Measurements from ENCODE around the gene STOML3.

The STOML3 gene

DNA sequence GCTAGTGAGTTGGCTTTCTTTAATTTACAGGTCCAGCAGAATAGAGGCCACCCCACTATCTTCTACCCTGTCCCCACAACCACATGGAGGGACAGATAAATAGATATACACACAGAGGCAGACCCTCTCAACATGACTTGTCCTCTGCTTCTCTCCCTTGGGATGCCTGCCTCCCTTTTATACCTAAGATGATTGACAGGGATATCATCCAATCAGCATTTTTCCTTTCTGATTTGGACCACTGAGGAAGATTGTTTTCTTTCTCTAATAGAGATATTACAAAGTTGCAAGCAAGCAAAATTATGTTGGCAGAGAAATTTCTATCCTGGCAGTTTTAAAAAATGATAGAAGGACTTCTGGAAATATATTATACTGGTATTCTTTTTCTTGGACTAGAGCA is 35.8 kb downstream of the STOML3 start:
- Histone ChIP-seq H3K27me3 (ENCODE audit: control insufficient read depth in 1 of 2, insufficient read depth in 2 of 2, low read length in 2 of 2) (no peaks in the 10 kb centered on the region), H3K27ac (ENCODE audit: low read length) (no peak overlapping the region), H3K36me3 (ENCODE audit: control insufficient read depth in 2 of 2, insufficient read depth in 2 of 2, low read length in 2 of 2) (no peaks in the 10 kb centered on the region), H3K4me1 (ENCODE audit: control insufficient read depth, insufficient read depth, low read length) (no peaks in the 10 kb centered on the region), H3K9me3 (ENCODE audit: control insufficient read depth in 2 of 2, low read length in 2 of 2) (no peaks in the 10 kb centered on the region), H3K4me3 (ENCODE audit: low read length in 2 of 2) (no peak overlapping the region), H3K9ac (ENCODE audit: low read length in 2 of 2) (no peak overlapping the region)

GRCh38 chr13:38954291-38954690 is 36.3 kb downstream of the STOML3 start:
- no peak overlapping the region for H3K4me3 ChIP-seq (ENCODE audit: low read length in 2 of 2)
- H3K36me3 ChIP-seq (ENCODE audit: control insufficient read depth in 2 of 2, insufficient read depth in 2 of 2, low read length in 2 of 2): no peaks in the 10 kb centered on the region
- no peak overlapping the region for H3K9ac ChIP-seq (ENCODE audit: low read length in 2 of 2)
- H3K27ac ChIP-seq (ENCODE audit: low read length): no peak overlapping the region
- H3K9me3 ChIP-seq (ENCODE audit: control insufficient read depth in 2 of 2, low read length in 2 of 2): no peaks in the 10 kb centered on the region
- no peaks in the 10 kb centered on the region for H3K4me1 ChIP-seq (ENCODE audit: control insufficient read depth, insufficient read depth, low read length)
- H3K27me3 ChIP-seq (ENCODE audit: control insufficient read depth in 1 of 2, insufficient read depth in 2 of 2, low read length in 2 of 2): no peaks in the 10 kb centered on the region

- H3K36me3 ChIP-seq (ENCODE audit: control insufficient read depth in 2 of 2, insufficient read depth in 2 of 2, low read length in 2 of 2): no peaks in the 10 kb centered on the region
- H3K4me3 ChIP-seq (ENCODE audit: low read length in 2 of 2): no peak overlapping the region
- H3K9ac ChIP-seq (ENCODE audit: low read length in 2 of 2): no peak overlapping the region
- no peaks in the 10 kb centered on the region for H3K4me1 ChIP-seq (ENCODE audit: control insufficient read depth, insufficient read depth, low read length)
- no peak overlapping the region for H3K27ac ChIP-seq (ENCODE audit: low read length)
- no peaks in the 10 kb centered on the region for H3K9me3 ChIP-seq (ENCODE audit: control insufficient read depth in 2 of 2, low read length in 2 of 2)
- no peaks in the 10 kb centered on the region for H3K27me3 ChIP-seq (ENCODE audit: control insufficient read depth in 1 of 2, insufficient read depth in 2 of 2, low read length in 2 of 2)
Observed at GRCh38 chr13:38952827-38953226, 37.8 kb downstream of the STOML3 start.

DNA sequence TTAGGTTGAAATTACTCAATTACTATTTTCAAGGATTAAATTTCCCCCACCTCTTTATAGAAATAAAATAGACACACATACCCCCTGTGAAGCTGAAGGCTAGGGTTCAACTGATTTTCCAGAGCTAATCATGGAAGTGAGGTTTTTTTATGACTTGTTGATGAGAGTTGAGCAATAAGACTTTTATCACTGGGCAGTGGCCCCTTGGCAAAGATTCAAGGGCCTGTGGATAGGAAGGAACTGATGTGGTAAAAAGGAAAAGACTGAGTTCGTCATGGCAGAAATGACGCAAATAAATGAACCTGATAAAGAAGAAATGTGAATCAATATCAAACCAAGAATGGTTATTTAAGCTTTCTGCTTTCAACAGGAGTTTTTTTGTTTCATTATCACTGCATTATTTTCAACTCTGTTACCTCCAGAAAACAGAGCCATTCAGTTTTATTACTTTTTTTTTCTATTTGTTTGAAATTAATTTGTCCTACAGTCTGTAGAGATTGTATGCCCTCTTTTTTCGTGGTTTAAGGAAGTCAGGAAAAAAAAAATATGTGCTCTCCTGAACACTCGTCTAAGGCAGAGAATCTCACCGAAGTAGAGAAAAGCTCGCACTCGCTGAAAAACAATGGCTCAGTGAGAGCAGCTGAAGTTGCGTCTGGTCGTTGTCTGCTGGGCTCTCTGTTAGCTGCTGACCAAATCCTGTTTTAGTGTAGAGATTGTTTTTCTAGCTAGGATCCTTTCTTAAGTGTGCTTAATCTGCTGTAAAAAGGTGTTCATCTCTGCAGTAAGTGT is 38.9 kb downstream of the STOML3 start:
- H3K27ac ChIP-seq (ENCODE audit: low read length): no peak overlapping the region
- no peaks in the 10 kb centered on the region for H3K27me3 ChIP-seq (ENCODE audit: control insufficient read depth in 1 of 2, insufficient read depth in 2 of 2, low read length in 2 of 2)
- no peak overlapping the region for H3K4me3 ChIP-seq (ENCODE audit: low read length in 2 of 2)
- no peaks in the 10 kb centered on the region for H3K36me3 ChIP-seq (ENCODE audit: control insufficient read depth in 2 of 2, insufficient read depth in 2 of 2, low read length in 2 of 2)
- no peak overlapping the region for H3K9ac ChIP-seq (ENCODE audit: low read length in 2 of 2)
- H3K9me3 ChIP-seq (ENCODE audit: control insufficient read depth in 2 of 2, low read length in 2 of 2): no peaks in the 10 kb centered on the region
- H3K4me1 ChIP-seq (ENCODE audit: control insufficient read depth, insufficient read depth, low read length): no peaks in the 10 kb centered on the region

- Histone ChIP-seq H3K27ac (ENCODE audit: low read length) (no peak overlapping the region), H3K4me3 (ENCODE audit: low read length in 2 of 2) (no peak overlapping the region)
Observed at GRCh38 chr13:38950987-38951386, 39.6 kb downstream of the STOML3 start.

GRCh38 chr13:38947054-38947453 is 43.6 kb downstream of the STOML3 start:
- no peaks in the 10 kb centered on the region for H3K27me3 ChIP-seq (ENCODE audit: control insufficient read depth in 1 of 2, insufficient read depth in 2 of 2, low read length in 2 of 2)
- H3K27ac ChIP-seq (ENCODE audit: low read length): no peak overlapping the region
- H3K9me3 ChIP-seq (ENCODE audit: control insufficient read depth in 2 of 2, low read length in 2 of 2): no peaks in the 10 kb centered on the region
- H3K9ac ChIP-seq (ENCODE audit: low read length in 2 of 2): no peak overlapping the region
- no peaks in the 10 kb centered on the region for H3K36me3 ChIP-seq (ENCODE audit: control insufficient read depth in 2 of 2, insufficient read depth in 2 of 2, low read length in 2 of 2)
- no peak overlapping the region for H3K4me3 ChIP-seq (ENCODE audit: low read length in 2 of 2)
- no peaks in the 10 kb centered on the region for H3K4me1 ChIP-seq (ENCODE audit: control insufficient read depth, insufficient read depth, low read length)

More at GRCh38 chr13:38950987-38951386, 39.6 kb downstream of the STOML3 start:
- Histone ChIP-seq H3K9me3 (ENCODE audit: control insufficient read depth in 2 of 2, low read length in 2 of 2) (no peaks in the 10 kb centered on the region), H3K9ac (ENCODE audit: low read length in 2 of 2) (no peak overlapping the region), H3K36me3 (ENCODE audit: control insufficient read depth in 2 of 2, insufficient read depth in 2 of 2, low read length in 2 of 2) (no peaks in the 10 kb centered on the region), H3K4me1 (ENCODE audit: control insufficient read depth, insufficient read depth, low read length) (no peaks in the 10 kb centered on the region), H3K27me3 (ENCODE audit: control insufficient read depth in 1 of 2, insufficient read depth in 2 of 2, low read length in 2 of 2) (no peaks in the 10 kb centered on the region)

GRCh38 chr13:38944219-38944618 is 46.4 kb downstream of the STOML3 start:
- Histone ChIP-seq H3K9me3 (ENCODE audit: control insufficient read depth in 2 of 2, low read length in 2 of 2) (no peaks in the 10 kb centered on the region), H3K36me3 (ENCODE audit: control insufficient read depth in 2 of 2, insufficient read depth in 2 of 2, low read length in 2 of 2) (no peaks in the 10 kb centered on the region), H3K27me3 (ENCODE audit: control insufficient read depth in 1 of 2, insufficient read depth in 2 of 2, low read length in 2 of 2) (no peaks in the 10 kb centered on the region), H3K27ac (ENCODE audit: low read length) (no peak overlapping the region), H3K4me3 (ENCODE audit: low read length in 2 of 2) (no peak overlapping the region), H3K4me1 (ENCODE audit: control insufficient read depth, insufficient read depth, low read length) (no peaks in the 10 kb centered on the region), H3K9ac (ENCODE audit: low read length in 2 of 2) (no peak overlapping the region)

DNA sequence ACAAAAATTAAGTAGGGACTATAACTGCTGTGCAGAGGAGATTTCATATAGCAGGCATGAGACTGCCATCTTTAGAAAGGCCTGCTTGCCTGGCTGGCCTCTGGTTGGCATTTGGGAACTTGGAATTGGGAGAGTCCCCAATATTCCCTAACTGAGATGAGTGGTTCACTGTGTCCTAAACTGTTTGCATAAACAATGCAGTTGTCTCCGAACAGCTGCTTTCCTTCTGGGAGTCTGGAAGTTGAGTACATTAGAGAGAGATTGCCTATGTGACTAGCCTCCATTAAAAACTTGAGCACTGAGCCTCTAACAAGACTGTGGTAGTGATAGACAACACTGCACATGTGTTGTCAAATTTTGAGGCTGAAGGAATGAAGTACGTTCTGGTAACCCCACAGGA is 47.4 kb downstream of the STOML3 start:
- no peaks in the 10 kb centered on the region for H3K36me3 ChIP-seq (ENCODE audit: control insufficient read depth in 2 of 2, insufficient read depth in 2 of 2, low read length in 2 of 2)
- H3K4me3 ChIP-seq (ENCODE audit: low read length in 2 of 2): no peak overlapping the region
- no peaks in the 10 kb centered on the region for H3K27me3 ChIP-seq (ENCODE audit: control insufficient read depth in 1 of 2, insufficient read depth in 2 of 2, low read length in 2 of 2)
- no peaks in the 10 kb centered on the region for H3K9me3 ChIP-seq (ENCODE audit: control insufficient read depth in 2 of 2, low read length in 2 of 2)
- no peak overlapping the region for H3K27ac ChIP-seq (ENCODE audit: low read length)
- no peak overlapping the region for H3K9ac ChIP-seq (ENCODE audit: low read length in 2 of 2)
- no peaks in the 10 kb centered on the region for H3K4me1 ChIP-seq (ENCODE audit: control insufficient read depth, insufficient read depth, low read length)

GRCh38 chr13:38941353-38941945 is 49.2 kb downstream of the STOML3 start:
- H3K27ac ChIP-seq (ENCODE audit: low read length): no peak overlapping the region
- no peaks in the 10 kb centered on the region for H3K36me3 ChIP-seq (ENCODE audit: control insufficient read depth in 2 of 2, insufficient read depth in 2 of 2, low read length in 2 of 2)
- no peak overlapping the region for H3K9ac ChIP-seq (ENCODE audit: low read length in 2 of 2)
- H3K4me1 ChIP-seq (ENCODE audit: control insufficient read depth, insufficient read depth, low read length): no peaks in the 10 kb centered on the region
- H3K4me3 ChIP-seq (ENCODE audit: low read length in 2 of 2): no peak overlapping the region
- no peaks in the 10 kb centered on the region for H3K27me3 ChIP-seq (ENCODE audit: control insufficient read depth in 1 of 2, insufficient read depth in 2 of 2, low read length in 2 of 2)
- H3K9me3 ChIP-seq (ENCODE audit: control insufficient read depth in 2 of 2, low read length in 2 of 2): no peaks in the 10 kb centered on the region

- H3K9ac ChIP-seq (ENCODE audit: low read length in 2 of 2): no peak overlapping the region
- no peaks in the 10 kb centered on the region for H3K4me1 ChIP-seq (ENCODE audit: control insufficient read depth, insufficient read depth, low read length)
- H3K27ac ChIP-seq (ENCODE audit: low read length): no peak overlapping the region
- H3K4me3 ChIP-seq (ENCODE audit: low read length in 2 of 2): no peak overlapping the region
- no peaks in the 10 kb centered on the region for H3K36me3 ChIP-seq (ENCODE audit: control insufficient read depth in 2 of 2, insufficient read depth in 2 of 2, low read length in 2 of 2)
- no peaks in the 10 kb centered on the region for H3K27me3 ChIP-seq (ENCODE audit: control insufficient read depth in 1 of 2, insufficient read depth in 2 of 2, low read length in 2 of 2)
- no peaks in the 10 kb centered on the region for H3K9me3 ChIP-seq (ENCODE audit: control insufficient read depth in 2 of 2, low read length in 2 of 2)
Observed at GRCh38 chr13:38933786-38934185, 56.8 kb downstream of the STOML3 start.

DNA sequence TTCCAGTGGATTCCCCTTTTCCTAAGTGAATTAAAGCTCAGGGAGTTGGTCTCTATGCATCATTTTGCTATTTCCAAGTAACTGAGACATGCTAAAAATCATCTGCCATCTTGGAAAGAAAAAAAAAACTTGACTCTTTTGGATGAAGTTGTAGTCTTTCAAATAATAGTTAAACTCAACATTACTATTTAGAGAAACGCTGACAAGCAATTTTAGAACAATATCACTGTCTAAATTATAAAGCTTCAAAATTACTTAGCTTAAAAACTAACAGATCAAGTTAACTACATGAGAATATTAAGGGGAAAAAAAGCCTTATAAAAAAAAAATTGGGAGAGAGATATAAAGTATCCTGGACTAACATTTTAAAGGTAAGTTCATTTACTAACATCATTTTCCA is 68.5 kb downstream of the STOML3 start:
- no peaks in the 10 kb centered on the region for H3K4me1 ChIP-seq (ENCODE audit: control insufficient read depth, insufficient read depth, low read length)

More for the DNA sequence above, 68.5 kb downstream of the STOML3 start:
- Histone ChIP-seq H3K4me3 (ENCODE audit: low read length in 2 of 2) (no peak overlapping the region), H3K27ac (ENCODE audit: low read length) (no peak overlapping the region), H3K9me3 (ENCODE audit: control insufficient read depth in 2 of 2, low read length in 2 of 2) (no peaks in the 10 kb centered on the region), H3K9ac (ENCODE audit: low read length in 2 of 2) (no peak overlapping the region), H3K27me3 (ENCODE audit: control insufficient read depth in 1 of 2, insufficient read depth in 2 of 2, low read length in 2 of 2) (no peaks in the 10 kb centered on the region), H3K36me3 (ENCODE audit: control insufficient read depth in 2 of 2, insufficient read depth in 2 of 2, low read length in 2 of 2) (no peaks in the 10 kb centered on the region)
